MCF 10A (cell line): ENCODE data around the gene SYT2. TPM values are rescaled to one million over a fixed set of nuclear protein-coding genes. Genes with fewer than 3 reads are reported as not detected.
"Not testable (repeated sequence)": the region's sequence is repeated elsewhere in the genome, so short reads cannot be mapped to it uniquely, and the experiment has no call there.

Source experiments
- BruUV-seq: library from RNA; stranded (reverse); fragments of 400-500 nt; replicated peaks from 2 replicates; lab custom pipeline; 2021; lab: Mats Ljungman, UMichigan
- CTCF ChIA-PET: fragments of 300-600 bp; sonication (Branson Sonifier 250); formaldehyde crosslinking; extraction: SDS; loops from one replicate; lab custom pipeline; 2021; ENCODE audit warnings: antibody characterized with exemption, inconsistent platforms; lab: Yijun Ruan, JAX
- POLR2A ChIA-PET: fragments of 300-600, 350-650 bp; sonication (Branson Sonifier 250); formaldehyde crosslinking; extraction: SDS; loops from one replicate; lab custom pipeline; 2020; ENCODE audit warnings: antibody characterized with exemption, inconsistent platforms; lab: Yijun Ruan, JAX
- DNase-seq: peaks from one replicate; pipeline ENCODE4 v3.0.0-alpha.2; 2018; ENCODE audit not compliant: unreplicated experiment
- H3K27ac Mint-ChIP-seq: one replicate; pipeline ENCODE4 v1.8.0; 2022; ENCODE audit warnings: mild to moderate bottlenecking, low read depth, mixed read lengths; ENCODE audit not compliant: unreplicated experiment
- H3K27me3 Mint-ChIP-seq: one replicate; pipeline ENCODE4 v1.8.0; 2022; ENCODE audit warnings: mixed read lengths; ENCODE audit not compliant: insufficient read depth, unreplicated experiment
- H3K36me3 Mint-ChIP-seq: one replicate; pipeline ENCODE4 v1.8.0; 2022; ENCODE audit warnings: mild to moderate bottlenecking, moderate library complexity, mixed read lengths; ENCODE audit not compliant: insufficient read depth, unreplicated experiment
- H3K4me1 Mint-ChIP-seq: one replicate; pipeline ENCODE4 v1.8.0; 2022; ENCODE audit warnings: mixed read lengths; ENCODE audit not compliant: insufficient read depth, unreplicated experiment
- H3K4me3 Mint-ChIP-seq: one replicate; pipeline ENCODE4 v1.8.0; 2022; ENCODE audit warnings: mild to moderate bottlenecking, moderate library complexity, mixed read lengths; ENCODE audit not compliant: unreplicated experiment
- H3K9me3 Mint-ChIP-seq: one replicate; pipeline ENCODE4 v1.8.0; 2022; ENCODE audit warnings: mixed read lengths; ENCODE audit not compliant: unreplicated experiment
- intact Hi-C: fragments of 100-400 bp; cut with micrococcal nuclease; formaldehyde crosslinking; loops from 2 replicates; pipeline ENCODE4 v1.14.1; 2022
- total RNA-seq: library from RNA; stranded (reverse); gene quantifications from 2 replicates; pipeline ENCODE4 v1.2.3, GENCODE V29; 2022
- TF ChIP-seq, protein P1 (sequence below): fragments of 200-600 bp; IDR thresholded peaks from one replicate; pipeline ENCODE4 v1.8.0; 2022; ENCODE audit warnings: antibody characterized with exemption, mild to moderate bottlenecking; ENCODE audit not compliant: unreplicated experiment

The SYT2 gene
- total RNA-seq, 1 experiment from 2014 or later: not detected

DNA sequence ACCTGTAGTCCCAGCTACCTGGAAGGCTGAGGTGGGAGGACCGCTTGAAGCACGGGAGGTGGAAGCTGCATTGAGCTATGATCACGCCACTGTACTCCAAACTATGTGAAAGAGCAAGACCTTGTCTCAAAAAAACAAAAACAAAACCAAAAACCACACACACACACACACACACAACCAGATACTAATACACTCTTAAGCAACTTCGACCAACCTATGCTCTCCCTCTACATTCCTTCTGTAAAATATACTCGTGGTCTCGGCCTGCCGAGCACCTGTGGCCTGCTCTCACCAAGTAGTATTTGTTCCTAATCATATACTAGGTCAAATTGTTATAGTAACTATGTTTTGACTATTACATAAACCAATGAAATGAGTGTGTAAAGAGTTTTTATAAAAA is 13.5 kb upstream of the SYT2 start:
- Mint-ChIP-seq H3K27ac (no peak overlapping the region), H3K4me3 (no peak overlapping the region), H3K4me1 (no peaks in the 10 kb centered on the region), H3K9me3 (no peaks in the 10 kb centered on the region), H3K36me3 (peaks cover 59% of the 10 kb centered on the region), H3K27me3 (no peaks in the 10 kb centered on the region)
- TF ChIP-seq, protein P1, sequence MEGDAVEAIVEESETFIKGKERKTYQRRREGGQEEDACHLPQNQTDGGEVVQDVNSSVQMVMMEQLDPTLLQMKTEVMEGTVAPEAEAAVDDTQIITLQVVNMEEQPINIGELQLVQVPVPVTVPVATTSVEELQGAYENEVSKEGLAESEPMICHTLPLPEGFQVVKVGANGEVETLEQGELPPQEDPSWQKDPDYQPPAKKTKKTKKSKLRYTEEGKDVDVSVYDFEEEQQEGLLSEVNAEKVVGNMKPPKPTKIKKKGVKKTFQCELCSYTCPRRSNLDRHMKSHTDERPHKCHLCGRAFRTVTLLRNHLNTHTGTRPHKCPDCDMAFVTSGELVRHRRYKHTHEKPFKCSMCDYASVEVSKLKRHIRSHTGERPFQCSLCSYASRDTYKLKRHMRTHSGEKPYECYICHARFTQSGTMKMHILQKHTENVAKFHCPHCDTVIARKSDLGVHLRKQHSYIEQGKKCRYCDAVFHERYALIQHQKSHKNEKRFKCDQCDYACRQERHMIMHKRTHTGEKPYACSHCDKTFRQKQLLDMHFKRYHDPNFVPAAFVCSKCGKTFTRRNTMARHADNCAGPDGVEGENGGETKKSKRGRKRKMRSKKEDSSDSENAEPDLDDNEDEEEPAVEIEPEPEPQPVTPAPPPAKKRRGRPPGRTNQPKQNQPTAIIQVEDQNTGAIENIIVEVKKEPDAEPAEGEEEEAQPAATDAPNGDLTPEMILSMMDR: no peak
- DNase-seq: no peak
- ChIA-PET CTCF (interaction anchor here (0.5 to 1.4 kb wide), 3 partner anchors 260 to 1095 kb away, joined by 3 to 7 read pairs (median 4); no protein-coding TSS in a partner anchor), POLR2A (interaction anchor here (0.6 kb wide), 1 partner anchor 10 kb away, joined by 3 read pairs; no protein-coding TSS in a partner anchor)
- intact Hi-C loops: no loop called here
- BruUV-seq: no TSS peak

DNA sequence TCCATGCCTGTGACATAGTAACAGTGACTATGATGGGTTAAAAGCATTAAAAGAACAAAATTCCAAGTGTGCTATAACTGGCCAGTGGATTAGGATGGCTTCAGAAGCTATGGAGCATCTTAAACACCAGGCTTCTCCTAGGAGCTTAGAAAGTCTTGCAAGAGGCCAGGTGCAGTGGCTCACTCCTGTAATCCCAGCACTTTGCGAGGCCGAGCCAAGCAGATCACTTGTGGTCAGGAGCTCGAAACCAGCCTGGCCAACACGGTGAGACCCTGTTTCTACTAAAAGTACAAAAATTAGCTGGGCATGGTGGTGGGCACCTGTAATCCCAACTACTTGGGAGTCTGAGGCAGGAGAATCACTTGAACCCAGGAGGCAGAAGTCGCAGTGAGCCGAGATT is 12.8 kb upstream of the SYT2 start:
- intact Hi-C loops, H3K9me3 Mint-ChIP-seq, H3K4me3 Mint-ChIP-seq, BruUV-seq, H3K27ac Mint-ChIP-seq, H3K4me1 Mint-ChIP-seq, H3K27me3 Mint-ChIP-seq, DNase-seq: not testable (repeated sequence)
- CTCF ChIA-PET: interaction anchor here (1.4 kb wide), 1 partner anchor 259 kb away, joined by 4 read pairs; no protein-coding TSS in a partner anchor
- POLR2A ChIA-PET: interaction anchor here (0.6 kb wide), 1 partner anchor 11 kb away, joined by 3 read pairs; no protein-coding TSS in a partner anchor
- peaks cover 53% of the 10 kb centered on the region for H3K36me3 Mint-ChIP-seq

DNA sequence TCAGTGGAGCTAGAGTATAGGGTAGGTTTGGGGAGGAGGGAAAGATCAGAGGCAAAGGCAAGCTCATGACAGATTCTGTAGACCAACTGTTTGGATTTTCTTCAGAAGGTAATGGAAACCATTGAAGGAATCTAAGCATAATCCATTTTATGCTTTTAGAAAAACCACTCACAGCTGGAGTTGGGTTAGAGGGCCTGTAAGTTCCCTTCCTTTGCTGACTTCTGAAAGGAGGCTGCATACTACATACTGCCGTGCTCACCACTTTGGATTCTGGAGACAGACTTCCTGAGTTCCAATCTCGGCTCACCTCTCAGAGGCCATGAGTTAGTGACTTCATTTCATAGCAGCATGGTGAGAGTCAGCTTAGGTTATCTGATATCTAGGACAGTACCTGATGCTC is 6.4 kb upstream of the SYT2 start:
- no TSS peak for BruUV-seq
- Mint-ChIP-seq H3K27me3 (peaks cover 40% of the 10 kb centered on the region), H3K36me3 (no peaks in the 10 kb centered on the region), H3K4me3 (no peak overlapping the region), H3K4me1 (no peaks in the 10 kb centered on the region), H3K27ac (no peak overlapping the region), H3K9me3 (no peaks in the 10 kb centered on the region)
- TF ChIP-seq, protein P1: no peak
- CTCF ChIA-PET: interaction anchor here (0.9 to 6.9 kb wide), 15 partner anchors 10 to 534 kb away, joined by 3 to 111 read pairs (median 5); partner anchors contain the start of genes SYT2 and UBE2T
- DNase-seq: no peak
- intact Hi-C loops: loop anchor here (10.0 kb wide), 1 partner anchor 402 kb away; no protein-coding TSS in a partner anchor
- POLR2A ChIA-PET: interaction anchor here (0.5 to 1.0 kb wide), 2 partner anchors 29 to 1011 kb away, joined by 3 to 4 read pairs; no protein-coding TSS in a partner anchor

DNA sequence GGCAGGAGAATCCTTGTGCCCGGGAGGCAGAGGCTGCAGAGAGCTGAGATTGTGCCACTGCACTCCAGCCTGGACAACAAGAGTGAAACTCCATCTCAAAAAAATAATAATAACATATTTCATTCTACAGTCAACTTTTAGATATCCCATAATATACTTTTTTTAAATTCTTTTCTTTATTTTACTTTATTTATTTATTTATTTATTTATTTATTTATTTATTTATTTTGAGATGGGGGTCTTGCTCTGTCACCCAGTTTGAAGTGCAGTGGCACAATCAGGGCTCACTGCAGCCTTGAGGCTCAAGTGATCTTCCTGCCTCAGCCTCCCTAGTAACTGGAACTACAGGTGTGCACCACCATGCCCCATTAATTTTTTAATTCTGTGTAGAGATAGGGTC is 3.9 kb upstream of the SYT2 start:
- BruUV-seq, DNase-seq, H3K36me3 Mint-ChIP-seq, H3K9me3 Mint-ChIP-seq, H3K27ac Mint-ChIP-seq, H3K4me1 Mint-ChIP-seq, H3K4me3 Mint-ChIP-seq: not testable (repeated sequence)
- intact Hi-C loops: loop anchor here (10.0 kb wide), 1 partner anchor 399 kb away; no protein-coding TSS in a partner anchor
- ChIA-PET CTCF (interaction anchor here (0.7 to 6.9 kb wide), 8 partner anchors 21 to 456 kb away, joined by 3 to 111 read pairs (median 5); partner anchors contain the start of gene UBE2T), POLR2A (interaction anchor here (1.1 to 2.0 kb wide), 2 partner anchors 15 to 372 kb away, joined by 4 to 5 read pairs; partner anchors contain the start of gene UBE2T)
- peaks cover 64% of the 10 kb centered on the region for H3K27me3 Mint-ChIP-seq

DNA sequence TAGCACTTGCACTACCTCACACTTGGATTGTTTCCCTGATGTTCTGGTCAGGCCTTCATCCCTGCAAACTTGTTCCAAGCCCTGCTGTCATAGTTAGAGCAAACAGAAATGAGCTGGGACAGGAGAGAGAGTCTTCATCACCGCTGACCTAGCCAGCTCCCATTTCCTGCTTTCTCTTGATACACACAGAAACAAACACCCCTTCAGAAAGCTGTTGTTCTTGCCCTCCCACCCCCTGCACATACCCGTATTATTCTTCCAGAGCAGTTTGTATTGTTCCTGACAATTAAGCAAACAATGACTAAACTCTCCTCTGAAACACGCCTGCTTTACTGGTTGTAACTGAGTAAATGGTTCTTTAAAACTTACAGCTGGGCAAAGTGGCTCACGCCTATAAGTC is 2.9 kb upstream of the SYT2 start:
- POLR2A ChIA-PET: interaction anchor here (0.6 to 2.0 kb wide), 3 partner anchors 119 to 417 kb away, joined by 3 to 4 read pairs (median 3); partner anchors contain the start of gene UBE2T
- no peak for DNase-seq
- intact Hi-C loops: loop anchor here (2.0 to 10.0 kb wide), 2 partner anchors 110 to 398 kb away; no protein-coding TSS in a partner anchor

More for the DNA sequence above, 2.9 kb upstream of the SYT2 start:
- no peaks in the 10 kb centered on the region for H3K9me3 Mint-ChIP-seq
- H3K27me3 Mint-ChIP-seq: peaks cover 75% of the 10 kb centered on the region
- CTCF ChIA-PET: interaction anchor here (0.7 to 2.3 kb wide), 7 partner anchors 20 to 397 kb away, joined by 3 to 7 read pairs (median 4); no protein-coding TSS in a partner anchor
- no TSS peak for BruUV-seq
- H3K27ac Mint-ChIP-seq: no peak overlapping the region
- no peak overlapping the region for H3K4me3 Mint-ChIP-seq
- TF ChIP-seq, protein P1: no peak
- no peaks in the 10 kb centered on the region for H3K4me1 Mint-ChIP-seq
- no peaks in the 10 kb centered on the region for H3K36me3 Mint-ChIP-seq
